ENCODE data around the gene SNX17. TPM values are rescaled to one million over a fixed set of nuclear protein-coding genes. Genes with fewer than 3 reads are reported as not detected.

The SNX17 gene
- total and polyA plus RNA-seq, 2 of the 13 experiments (the other 11 are each of a cell fraction or from before 2014, with no cell fraction given), result 75.0 to 109 TPM

DNA sequence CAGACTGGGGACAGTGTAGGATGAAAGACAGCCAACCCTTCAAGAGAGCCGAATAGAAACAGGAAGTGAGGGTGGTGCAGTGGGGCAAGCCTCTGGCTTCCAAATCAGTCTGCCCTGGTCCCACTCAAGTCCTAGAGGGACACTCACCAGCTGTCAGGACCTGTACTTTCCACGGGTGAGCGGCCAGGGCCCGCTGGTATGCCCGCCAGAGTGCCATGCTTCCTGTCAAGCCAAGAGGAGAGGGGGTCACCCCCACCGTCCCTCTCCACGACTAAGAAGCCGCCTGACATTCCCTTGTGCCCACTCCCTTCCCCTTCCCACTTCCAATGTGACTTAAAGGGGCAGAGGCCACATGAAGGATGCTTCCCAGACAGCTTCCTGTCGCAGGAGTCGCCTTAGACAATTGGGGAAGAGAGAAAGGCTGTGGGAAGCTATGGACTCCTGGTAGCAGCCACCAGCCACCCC lies 48.1 kb upstream of the SNX17 start (continued):
- no peak for TF ChIP-seq ZNF567 (CRISPR knock-in tag; IDR thresholded peaks at IDR 0.05; ENCODE audit: borderline replicate concordance)
- TF ChIP-seq FOSL1 (CRISPR knock-in tag; IDR thresholded peaks at IDR 0.05; ENCODE audit: borderline replicate concordance), result no peak
- TF ChIP-seq ZMAT3 (CRISPR knock-in tag; conservative IDR thresholded peaks at IDR 0.05), result no peak
- TF ChIP-seq MED8 (CRISPR knock-in tag; IDR thresholded peaks at IDR 0.05; ENCODE audit: insufficient replicate concordance), result peak; percentile 26
- TF ChIP-seq, protein P1, sequence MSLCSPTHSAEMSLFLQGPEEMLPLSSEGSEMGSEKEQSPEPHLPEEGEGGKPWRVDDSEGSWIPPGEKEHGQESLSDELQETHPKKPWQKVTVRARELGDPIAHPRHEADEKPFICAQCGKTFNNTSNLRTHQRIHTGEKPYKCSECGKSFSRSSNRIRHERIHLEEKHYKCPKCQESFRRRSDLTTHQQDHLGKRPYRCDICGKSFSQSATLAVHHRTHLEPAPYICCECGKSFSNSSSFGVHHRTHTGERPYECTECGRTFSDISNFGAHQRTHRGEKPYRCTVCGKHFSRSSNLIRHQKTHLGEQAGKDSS (CRISPR knock-in tag; IDR thresholded peaks at IDR 0.05; ENCODE audit: borderline replicate concordance, low read depth), result no peak
- TF ChIP-seq, protein P2, sequence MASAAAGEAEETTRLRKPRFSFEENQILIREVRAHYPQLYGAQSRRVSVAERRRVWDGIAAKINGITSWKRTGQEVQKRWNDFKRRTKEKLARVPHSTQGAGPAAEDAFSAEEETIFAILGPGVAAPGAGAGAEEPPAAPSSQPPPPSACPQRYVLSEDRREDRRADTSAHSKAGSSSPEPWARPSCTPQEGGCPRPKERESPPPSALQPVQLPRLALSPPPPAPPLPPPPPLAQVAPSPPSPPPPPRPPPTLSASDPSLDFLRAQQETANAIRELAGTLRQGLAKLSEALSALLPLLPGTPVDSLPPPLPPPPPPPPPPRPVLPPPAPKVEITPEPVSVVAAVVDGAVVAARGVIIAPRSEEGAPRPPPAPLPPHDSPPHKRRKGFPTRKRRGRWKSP (CRISPR knock-in tag; IDR thresholded peaks at IDR 0.05), result 0 out of 2 replicates have a peak, but pooled peaks have one; percentile 16
- TF ChIP-seq ZNF850 (CRISPR knock-in tag; conservative IDR thresholded peaks at IDR 0.05), result no peak
- TF ChIP-seq SNAI1 (CRISPR knock-in tag; IDR thresholded peaks at IDR 0.05; ENCODE audit: borderline replicate concordance), result 0 out of 2 replicates have a peak, but pooled peaks have one; percentile 5
- TF ChIP-seq ZNF354B (CRISPR knock-in tag; IDR thresholded peaks at IDR 0.05), result no peak
- no peak for TF ChIP-seq KLF16 (CRISPR knock-in tag; IDR thresholded peaks at IDR 0.05)
- TF ChIP-seq ZNF207 (IDR thresholded peaks at IDR 0.05; ENCODE audit: borderline replicate concordance), result no peak
- TF ChIP-seq SALL2 (CRISPR knock-in tag; IDR thresholded peaks at IDR 0.05), result no peak
- TF ChIP-seq SRSF4 (IDR thresholded peaks at IDR 0.05; ENCODE audit: low read depth, low read length, poor library complexity, severe bottlenecking), result no peak
- no peak for TF ChIP-seq ZFY (CRISPR knock-in tag; IDR thresholded peaks at IDR 0.05)
- TF ChIP-seq BHLHE40 (IDR thresholded peaks at IDR 0.05; ENCODE audit: low read length), result no peak
- no peak for TF ChIP-seq FIP1L1 (IDR thresholded peaks at IDR 0.05; ENCODE audit: borderline replicate concordance, insufficient read depth, low read depth, low read length)
- TF ChIP-seq ARID2 (CRISPR knock-in tag; IDR thresholded peaks at IDR 0.05; ENCODE audit: borderline replicate concordance), result peak; percentile 96
- TF ChIP-seq ZNF556 (CRISPR knock-in tag; IDR thresholded peaks at IDR 0.05; ENCODE audit: borderline replicate concordance), result no peak
- TF ChIP-seq ZBTB8A (CRISPR knock-in tag; IDR thresholded peaks at IDR 0.05; ENCODE audit: borderline replicate concordance, low read depth), result 0 out of 2 replicates have a peak, but pooled peaks have one; percentile 2
- 0 out of 2 replicates have a peak, but pooled peaks have one; percentile 56 for TF ChIP-seq ZNF432 (CRISPR knock-in tag; IDR thresholded peaks at IDR 0.05; ENCODE audit: borderline replicate concordance)
- TF ChIP-seq HIVEP1 (CRISPR knock-in tag; IDR thresholded peaks at IDR 0.05), result 0 out of 2 replicates have a peak, but pooled peaks have one; percentile 13
- TF ChIP-seq THAP11 (CRISPR knock-in tag; IDR thresholded peaks at IDR 0.05), result no peak
- TF ChIP-seq ZNF883 (CRISPR knock-in tag; IDR thresholded peaks at IDR 0.05; ENCODE audit: not compliant biosample characterization), result peak; percentile 14
- TF ChIP-seq, protein P3, sequence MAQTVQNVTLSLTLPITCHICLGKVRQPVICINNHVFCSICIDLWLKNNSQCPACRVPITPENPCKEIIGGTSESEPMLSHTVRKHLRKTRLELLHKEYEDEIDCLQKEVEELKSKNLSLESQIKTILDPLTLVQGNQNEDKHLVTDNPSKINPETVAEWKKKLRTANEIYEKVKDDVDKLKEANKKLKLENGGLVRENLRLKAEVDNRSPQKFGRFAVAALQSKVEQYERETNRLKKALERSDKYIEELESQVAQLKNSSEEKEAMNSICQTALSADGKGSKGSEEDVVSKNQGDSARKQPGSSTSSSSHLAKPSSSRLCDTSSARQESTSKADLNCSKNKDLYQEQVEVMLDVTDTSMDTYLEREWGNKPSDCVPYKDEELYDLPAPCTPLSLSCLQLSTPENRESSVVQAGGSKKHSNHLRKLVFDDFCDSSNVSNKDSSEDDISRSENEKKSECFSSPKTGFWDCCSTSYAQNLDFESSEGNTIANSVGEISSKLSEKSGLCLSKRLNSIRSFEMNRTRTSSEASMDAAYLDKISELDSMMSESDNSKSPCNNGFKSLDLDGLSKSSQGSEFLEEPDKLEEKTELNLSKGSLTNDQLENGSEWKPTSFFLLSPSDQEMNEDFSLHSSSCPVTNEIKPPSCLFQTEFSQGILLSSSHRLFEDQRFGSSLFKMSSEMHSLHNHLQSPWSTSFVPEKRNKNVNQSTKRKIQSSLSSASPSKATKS (CRISPR knock-in tag; IDR thresholded peaks at IDR 0.05), result no peak
- no peak for TF ChIP-seq ZNF546 (CRISPR knock-in tag; conservative IDR thresholded peaks at IDR 0.05)
- no peak for TF ChIP-seq CBFB (CRISPR knock-in tag; IDR thresholded peaks at IDR 0.05)
- TF ChIP-seq NFE2L2 (IDR thresholded peaks at IDR 0.05; ENCODE audit: low read length), result no peak
- no peak for TF ChIP-seq ZNF337 (CRISPR knock-in tag; IDR thresholded peaks at IDR 0.05; ENCODE audit: borderline replicate concordance, low read depth)

Measured in HepG2 (cell line).